GM12801 (cell line): ENCODE results near the gene STXBP5L.

Source experiments
- CTCF ChIP-seq: IDR thresholded peaks from one replicate; pipeline ENCODE4 v1.5.1; 2011; ENCODE audit warnings: control low read depth; ENCODE audit not compliant: insufficient read length; ENCODE audit errors: extremely low read depth

Gene STXBP5L

DNA sequence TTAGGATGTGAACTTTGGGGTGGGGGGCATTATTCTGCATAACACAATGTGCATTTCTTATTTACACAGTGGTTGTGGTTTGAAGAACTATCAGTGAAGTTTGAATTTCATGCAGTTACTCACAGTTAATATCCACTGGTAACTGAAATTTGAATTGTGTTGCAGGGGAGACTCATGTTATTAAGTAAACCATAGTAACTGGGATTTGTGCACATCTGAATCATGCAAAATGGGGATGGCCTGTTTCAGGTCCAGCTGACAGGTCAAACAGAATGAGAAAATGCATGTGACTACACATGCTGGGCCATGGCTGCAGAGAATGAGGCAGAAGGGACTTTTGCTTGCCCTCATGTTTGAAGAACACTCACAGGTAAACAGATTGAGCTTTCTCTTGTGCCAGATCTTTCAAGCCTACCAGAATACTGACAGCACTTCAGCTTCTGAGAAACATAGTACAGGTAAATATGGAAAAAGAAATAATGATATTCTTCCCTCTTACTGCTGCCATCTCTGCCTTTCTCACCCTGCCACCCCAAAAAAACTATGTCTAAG is 522.7 kb downstream of the STXBP5L start:
- TF ChIP-seq CTCF: no peak

GRCh38 chr3:121431726-121432517 is 523.9 kb downstream of the STXBP5L start:
- TF ChIP-seq CTCF: no peak

- no peak for TF ChIP-seq CTCF
Measured at GRCh38 chr3:121436074-121436473, 528.1 kb downstream of the STXBP5L start.

GRCh38 chr3:121436641-121437040 is 528.6 kb downstream of the STXBP5L start:
- TF ChIP-seq CTCF: no peak

GRCh38 chr3:121443456-121443855 is 535.5 kb downstream of the STXBP5L start:
- TF ChIP-seq CTCF: no peak

GRCh38 chr3:121462565-121462964 is 554.6 kb downstream of the STXBP5L start:
- no peak for TF ChIP-seq CTCF

- TF ChIP-seq CTCF: no peak
Measured at GRCh38 chr3:121463745-121464144, 555.7 kb downstream of the STXBP5L start.
